ENCODE measurements around the gene TCERG1. TPM values are rescaled to one million over a fixed set of nuclear protein-coding genes. Genes with fewer than 3 reads are reported as not detected.

The TCERG1 gene
- polyA plus RNA-seq, 1 donor from 2014 or later, result 238 TPM

DNA sequence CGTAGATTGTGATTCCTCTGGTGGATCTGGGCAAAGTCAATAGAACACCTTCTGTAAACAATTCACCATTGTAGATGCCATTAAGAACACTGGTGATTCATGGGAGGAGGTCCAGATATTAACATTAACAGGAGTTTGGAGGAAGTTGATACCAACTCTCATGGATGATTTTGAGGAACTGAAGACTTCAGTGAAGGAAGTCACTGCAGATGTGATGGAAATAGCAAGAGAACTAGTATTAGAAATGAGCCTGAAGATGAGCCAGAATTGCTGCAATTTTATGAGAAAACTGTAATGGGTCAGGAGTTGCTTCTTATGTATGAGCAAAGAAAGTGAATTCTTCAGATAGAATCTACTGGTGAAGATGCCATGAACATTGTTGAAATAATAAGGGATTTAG is 26.9 kb downstream of the TCERG1 start:
- Histone ChIP-seq H3K4me3 (ENCODE audit: low read length) (no peak overlapping the region), H3K4me2 (ENCODE audit: low read length) (no peak overlapping the region), H4K20me1 (ENCODE audit: insufficient read depth) (no peaks in the 10 kb centered on the region), H3K79me2 (replicated peaks; ENCODE audit: insufficient read depth, low read length) (no peaks in the 10 kb centered on the region), H2AFZ (ENCODE audit: low read depth, low read length) (no peak overlapping the region), H3K27ac (ENCODE audit: low read length) (no peak overlapping the region), H3F3A (ENCODE audit: insufficient read depth, low read length, poor library complexity, severe bottlenecking) (no peaks in the 10 kb centered on the region), H3K36me3 (ENCODE audit: insufficient read depth, low read length) (peaks cover 14% of the 10 kb centered on the region), H3K9me3 (ENCODE audit: low read length) (no peaks in the 10 kb centered on the region), H3K9ac (ENCODE audit: low read length) (no peak overlapping the region), H3K9me2 (ENCODE audit: insufficient read depth, low read length) (no peaks in the 10 kb centered on the region), H3K27me3 (ENCODE audit: insufficient read depth, low read depth, low read length) (no peaks in the 10 kb centered on the region)
- TF ChIP-seq EP300 (conservative IDR thresholded peaks at IDR 0.05; ENCODE audit: poor library complexity, severe bottlenecking) (no peak), EZH2 (IDR thresholded peaks at IDR 0.05; ENCODE audit: borderline replicate concordance, insufficient read depth, low read length, poor library complexity, severe bottlenecking) (no peak), POLR2AphosphoS5 (IDR thresholded peaks at IDR 0.05) (no peak), RAD21 (conservative IDR thresholded peaks at IDR 0.05) (no peak), MXI1 (conservative IDR thresholded peaks at IDR 0.05; ENCODE audit: poor library complexity, severe bottlenecking) (no peak), SMC3 (conservative IDR thresholded peaks at IDR 0.05; ENCODE audit: poor library complexity) (no peak), TAF1 (IDR thresholded peaks at IDR 0.05; ENCODE audit: low read depth) (no peak)
- TF ChIP-seq, protein P1, sequence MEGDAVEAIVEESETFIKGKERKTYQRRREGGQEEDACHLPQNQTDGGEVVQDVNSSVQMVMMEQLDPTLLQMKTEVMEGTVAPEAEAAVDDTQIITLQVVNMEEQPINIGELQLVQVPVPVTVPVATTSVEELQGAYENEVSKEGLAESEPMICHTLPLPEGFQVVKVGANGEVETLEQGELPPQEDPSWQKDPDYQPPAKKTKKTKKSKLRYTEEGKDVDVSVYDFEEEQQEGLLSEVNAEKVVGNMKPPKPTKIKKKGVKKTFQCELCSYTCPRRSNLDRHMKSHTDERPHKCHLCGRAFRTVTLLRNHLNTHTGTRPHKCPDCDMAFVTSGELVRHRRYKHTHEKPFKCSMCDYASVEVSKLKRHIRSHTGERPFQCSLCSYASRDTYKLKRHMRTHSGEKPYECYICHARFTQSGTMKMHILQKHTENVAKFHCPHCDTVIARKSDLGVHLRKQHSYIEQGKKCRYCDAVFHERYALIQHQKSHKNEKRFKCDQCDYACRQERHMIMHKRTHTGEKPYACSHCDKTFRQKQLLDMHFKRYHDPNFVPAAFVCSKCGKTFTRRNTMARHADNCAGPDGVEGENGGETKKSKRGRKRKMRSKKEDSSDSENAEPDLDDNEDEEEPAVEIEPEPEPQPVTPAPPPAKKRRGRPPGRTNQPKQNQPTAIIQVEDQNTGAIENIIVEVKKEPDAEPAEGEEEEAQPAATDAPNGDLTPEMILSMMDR (IDR thresholded peaks at IDR 0.05; ENCODE audit: poor library complexity, severe bottlenecking), result no peak
- TF ChIP-seq, protein P2, sequence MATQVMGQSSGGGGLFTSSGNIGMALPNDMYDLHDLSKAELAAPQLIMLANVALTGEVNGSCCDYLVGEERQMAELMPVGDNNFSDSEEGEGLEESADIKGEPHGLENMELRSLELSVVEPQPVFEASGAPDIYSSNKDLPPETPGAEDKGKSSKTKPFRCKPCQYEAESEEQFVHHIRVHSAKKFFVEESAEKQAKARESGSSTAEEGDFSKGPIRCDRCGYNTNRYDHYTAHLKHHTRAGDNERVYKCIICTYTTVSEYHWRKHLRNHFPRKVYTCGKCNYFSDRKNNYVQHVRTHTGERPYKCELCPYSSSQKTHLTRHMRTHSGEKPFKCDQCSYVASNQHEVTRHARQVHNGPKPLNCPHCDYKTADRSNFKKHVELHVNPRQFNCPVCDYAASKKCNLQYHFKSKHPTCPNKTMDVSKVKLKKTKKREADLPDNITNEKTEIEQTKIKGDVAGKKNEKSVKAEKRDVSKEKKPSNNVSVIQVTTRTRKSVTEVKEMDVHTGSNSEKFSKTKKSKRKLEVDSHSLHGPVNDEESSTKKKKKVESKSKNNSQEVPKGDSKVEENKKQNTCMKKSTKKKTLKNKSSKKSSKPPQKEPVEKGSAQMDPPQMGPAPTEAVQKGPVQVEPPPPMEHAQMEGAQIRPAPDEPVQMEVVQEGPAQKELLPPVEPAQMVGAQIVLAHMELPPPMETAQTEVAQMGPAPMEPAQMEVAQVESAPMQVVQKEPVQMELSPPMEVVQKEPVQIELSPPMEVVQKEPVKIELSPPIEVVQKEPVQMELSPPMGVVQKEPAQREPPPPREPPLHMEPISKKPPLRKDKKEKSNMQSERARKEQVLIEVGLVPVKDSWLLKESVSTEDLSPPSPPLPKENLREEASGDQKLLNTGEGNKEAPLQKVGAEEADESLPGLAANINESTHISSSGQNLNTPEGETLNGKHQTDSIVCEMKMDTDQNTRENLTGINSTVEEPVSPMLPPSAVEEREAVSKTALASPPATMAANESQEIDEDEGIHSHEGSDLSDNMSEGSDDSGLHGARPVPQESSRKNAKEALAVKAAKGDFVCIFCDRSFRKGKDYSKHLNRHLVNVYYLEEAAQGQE (IDR thresholded peaks at IDR 0.05; ENCODE audit: borderline replicate concordance), result no peak

DNA sequence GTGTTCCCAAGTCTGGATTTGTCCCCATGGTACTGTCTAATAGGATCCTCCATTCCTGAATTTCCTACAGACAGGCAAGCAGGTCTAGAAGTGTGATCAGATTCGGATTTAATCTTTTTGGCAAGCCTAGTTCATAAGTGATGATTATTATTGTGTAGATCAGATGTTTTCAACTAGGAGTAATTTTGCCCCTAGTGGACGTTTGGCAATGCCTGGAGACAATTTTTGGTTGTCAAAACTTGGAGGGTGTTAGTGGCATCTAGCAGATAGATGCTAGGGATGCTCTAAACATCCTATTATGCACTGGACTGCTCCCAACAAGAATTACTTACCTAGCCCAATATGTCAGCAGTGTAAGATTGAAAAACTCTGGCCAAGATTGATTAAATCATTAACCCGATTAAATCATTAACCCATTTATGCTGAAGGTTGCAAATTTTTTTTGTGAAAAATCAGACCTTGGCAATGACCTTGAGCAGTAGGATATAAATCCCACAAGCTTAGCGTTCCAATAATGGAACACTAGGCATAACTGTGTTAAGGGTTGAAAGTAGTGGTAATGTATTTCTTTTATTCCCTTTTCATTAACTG is 28.2 kb downstream of the TCERG1 start:
- H3K4me3 ChIP-seq (ENCODE audit: low read length), result no peak overlapping the region
- H3K9ac ChIP-seq (ENCODE audit: low read length), result no peak overlapping the region
- no peaks in the 10 kb centered on the region for H3K79me2 ChIP-seq (replicated peaks; ENCODE audit: insufficient read depth, low read length)
- peaks cover 6% of the 10 kb centered on the region for H3K36me3 ChIP-seq (ENCODE audit: insufficient read depth, low read length)
- H3K27ac ChIP-seq (ENCODE audit: low read length), result no peak overlapping the region
- no peak overlapping the region for H2AFZ ChIP-seq (ENCODE audit: low read depth, low read length)
- no peaks in the 10 kb centered on the region for H3F3A ChIP-seq (ENCODE audit: insufficient read depth, low read length, poor library complexity, severe bottlenecking)
- H3K4me2 ChIP-seq (ENCODE audit: low read length), result no peak overlapping the region
- no peaks in the 10 kb centered on the region for H3K9me2 ChIP-seq (ENCODE audit: insufficient read depth, low read length)
- TF ChIP-seq RAD21 (conservative IDR thresholded peaks at IDR 0.05) (no peak), EP300 (conservative IDR thresholded peaks at IDR 0.05; ENCODE audit: poor library complexity, severe bottlenecking) (no peak), MXI1 (conservative IDR thresholded peaks at IDR 0.05; ENCODE audit: poor library complexity, severe bottlenecking) (no peak), POLR2AphosphoS5 (IDR thresholded peaks at IDR 0.05) (no peak), TAF1 (IDR thresholded peaks at IDR 0.05; ENCODE audit: low read depth) (no peak), SMC3 (conservative IDR thresholded peaks at IDR 0.05; ENCODE audit: poor library complexity) (no peak), EZH2 (IDR thresholded peaks at IDR 0.05; ENCODE audit: borderline replicate concordance, insufficient read depth, low read length, poor library complexity, severe bottlenecking) (no peak)
- TF ChIP-seq, protein P1 (IDR thresholded peaks at IDR 0.05; ENCODE audit: poor library complexity, severe bottlenecking), result no peak
- TF ChIP-seq, protein P2 (IDR thresholded peaks at IDR 0.05; ENCODE audit: borderline replicate concordance), result no peak
- H3K9me3 ChIP-seq (ENCODE audit: low read length), result no peaks in the 10 kb centered on the region
- H4K20me1 ChIP-seq (ENCODE audit: insufficient read depth), result no peaks in the 10 kb centered on the region
- H3K27me3 ChIP-seq (ENCODE audit: insufficient read depth, low read depth, low read length), result no peaks in the 10 kb centered on the region

All from neural cell (in vitro differentiated cells).